ENCODE results near the gene RPL7A.
"Not testable (repeated sequence)": the region's sequence is repeated elsewhere in the genome, so short reads cannot be mapped to it uniquely, and the experiment has no call there.

The RPL7A gene

DNA sequence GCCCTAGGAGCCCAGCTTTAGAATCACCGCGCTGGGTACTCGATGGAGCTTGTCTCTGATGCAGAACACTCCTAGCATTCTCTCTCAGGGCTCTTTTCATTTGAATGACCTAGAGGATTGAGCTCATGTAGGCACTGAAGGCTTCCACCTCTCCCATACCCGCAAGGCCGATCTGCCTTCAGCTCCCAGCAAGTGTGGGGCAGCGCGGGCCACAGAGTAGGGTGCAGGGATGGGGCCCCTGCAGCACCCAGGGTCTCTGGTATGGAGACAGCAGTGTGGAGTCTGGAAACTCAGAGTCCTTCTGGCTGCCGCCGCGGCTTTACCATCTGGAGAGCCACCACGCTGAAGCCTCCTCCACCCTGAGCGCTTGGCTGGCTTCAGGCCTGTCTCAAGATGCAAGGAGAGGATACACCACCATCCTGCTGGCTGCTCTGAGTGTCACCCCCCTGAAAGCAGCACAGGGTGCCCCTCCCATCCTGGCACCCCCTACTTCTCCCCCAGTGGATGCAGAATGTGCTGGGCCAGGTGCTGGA, 41.1 kb downstream of the RPL7A start:
- DNase-seq (ENCODE audit: low read depth, low spot score): no peak

DNA sequence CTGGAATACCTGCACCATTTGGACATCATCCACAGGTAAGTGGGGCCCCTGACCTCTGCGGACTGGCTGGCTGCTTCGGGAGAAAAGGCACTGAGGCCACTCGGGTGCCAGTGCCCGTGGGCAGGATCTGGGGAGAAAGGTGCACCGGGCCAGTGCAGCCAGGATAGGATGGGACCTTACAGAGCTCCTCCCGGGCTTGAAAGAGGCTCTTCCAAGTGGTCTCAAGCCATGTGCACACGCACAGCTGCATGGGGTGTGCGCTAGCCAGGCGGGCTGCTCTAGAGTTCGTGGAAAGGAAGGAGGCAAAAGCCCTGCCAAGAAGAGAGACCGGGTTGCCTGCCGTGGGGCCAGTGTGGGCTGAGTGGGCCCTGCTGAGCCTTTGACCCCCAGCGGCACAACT, 41.5 kb downstream of the RPL7A start:
- DNase-seq (ENCODE audit: low read depth, low spot score): no peak

- no peak for DNase-seq (ENCODE audit: low read depth, low spot score)
Measured at GRCh38 chr9:133390713-133391112, 42.7 kb downstream of the RPL7A start.

DNA sequence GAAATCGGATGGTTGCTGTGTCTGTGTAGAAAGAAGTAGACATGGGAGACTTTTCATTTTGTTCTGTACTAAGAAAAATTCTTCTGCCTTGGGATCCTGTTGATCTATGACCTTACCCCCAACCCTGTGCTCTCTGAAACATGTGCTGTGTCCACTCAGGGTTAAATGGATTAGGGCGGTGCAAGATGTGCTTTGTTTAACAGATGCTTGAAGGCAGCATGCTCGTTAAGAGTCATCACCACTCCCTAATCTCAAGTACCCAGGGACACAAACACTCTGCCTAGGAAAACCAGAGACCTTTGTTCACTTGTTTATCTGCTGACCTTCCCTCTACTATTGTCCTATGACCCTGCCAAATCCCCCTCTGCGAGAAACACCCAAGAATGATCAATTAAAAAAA, 43.4 kb downstream of the RPL7A start:
- DNase-seq (ENCODE audit: low read depth, low spot score): not testable (repeated sequence)

DNA sequence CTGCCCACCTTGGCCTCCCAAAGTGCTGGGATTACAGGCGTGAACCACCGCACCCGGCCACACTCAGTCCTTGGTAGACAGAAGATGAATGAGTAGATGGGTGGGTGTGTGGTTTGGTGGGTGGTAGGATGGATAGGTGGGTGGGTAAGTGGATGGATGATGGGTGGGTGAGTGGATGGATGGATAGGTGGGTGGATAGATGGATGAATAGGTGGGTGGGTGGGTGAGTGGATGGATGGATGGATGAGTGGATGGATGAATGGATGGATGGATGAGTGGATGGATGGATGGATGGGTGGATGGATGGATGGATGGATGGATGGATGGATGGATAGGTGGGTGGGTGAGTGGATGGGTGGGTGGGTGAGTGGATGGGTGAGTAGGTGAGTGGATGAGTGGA, 44.3 kb downstream of the RPL7A start:
- DNase-seq (ENCODE audit: low read depth, low spot score): not testable (repeated sequence)

GRCh38 chr9:133393399-133393798, 45.4 kb downstream of the RPL7A start:
- no peak for DNase-seq (ENCODE audit: low read depth, low spot score)

- no peak for DNase-seq (ENCODE audit: low read depth, low spot score)
Measured at GRCh38 chr9:133394687-133395271, 46.8 kb downstream of the RPL7A start.

DNA sequence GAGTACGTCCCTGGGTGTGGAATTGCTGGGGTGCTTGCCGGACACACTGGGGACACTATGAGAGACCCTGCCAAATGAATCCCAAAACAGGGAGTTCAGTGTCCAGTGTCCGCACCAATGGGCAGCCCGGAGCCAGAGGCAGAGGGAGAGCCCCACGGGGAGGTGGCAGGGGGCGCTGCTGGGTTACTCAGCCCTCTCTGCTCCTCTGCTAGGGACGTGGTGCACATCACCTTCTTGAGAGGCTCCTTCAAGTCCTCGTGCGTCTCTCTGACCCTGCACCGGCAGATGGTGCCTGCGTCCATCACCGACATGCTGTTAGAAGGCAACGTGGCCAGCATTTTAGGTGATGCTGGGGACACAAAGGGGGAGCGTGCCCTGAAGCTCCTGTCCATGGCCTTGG, 48.9 kb downstream of the RPL7A start:
- peak; percentile 21 for DNase-seq (ENCODE audit: low read depth, low spot score)

DNA sequence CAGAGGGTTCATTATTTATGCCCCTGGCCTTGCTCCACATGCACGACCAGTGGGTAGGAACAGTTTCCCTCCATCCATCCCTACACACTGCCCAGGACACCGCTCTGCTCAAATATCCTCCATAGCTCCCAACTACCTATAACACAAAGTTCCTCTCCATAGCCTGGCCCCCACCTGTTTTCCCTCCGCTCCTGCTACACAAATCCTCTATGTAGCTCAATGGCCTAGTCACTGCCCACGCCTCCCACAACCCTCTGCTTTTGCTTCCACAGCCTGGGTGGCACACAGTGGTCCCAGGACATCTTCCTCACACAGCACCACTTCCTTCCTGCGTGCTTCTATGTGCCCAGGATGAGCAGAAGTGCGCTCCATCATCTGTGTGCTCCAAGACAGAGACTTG, 49.4 kb downstream of the RPL7A start:
- no peak for DNase-seq (ENCODE audit: low read depth, low spot score)

GRCh38 chr9:133397895-133398294, 49.9 kb downstream of the RPL7A start:
- DNase-seq (ENCODE audit: low read depth, low spot score): no peak

- DNase-seq (ENCODE audit: low read depth, low spot score): no peak
Measured at GRCh38 chr9:133400292-133400691, 52.3 kb downstream of the RPL7A start.
